Lower lobe of right lung (tissue), 2 donors: Measurements from ENCODE around the gene CDS1. TPM values are rescaled to one million over a fixed set of nuclear protein-coding genes. Genes with fewer than 3 reads are reported as not detected.
A peak's percentile ranks its signal among the peaks of the same experiment; 100 is the strongest.

Source experiments
- ATAC-seq, 2 donors: fragments of 200-7000 bp; cut with Tn5 transposase; one replicate each; pipeline ENCODE4 v1.9.1; 2020 to 2022; ENCODE audit warnings: mild to moderate bottlenecking in 2 of 2, moderate library complexity in 2 of 2
- DNase-seq: peaks from one replicate; pipeline ENCODE4 v3.0.0-alpha.2; 2020
- H3K27ac ChIP-seq: fragments of 200-600 bp; one replicate; pipeline ENCODE4 v1.8.0; 2022
- H3K27me3 ChIP-seq: fragments of 200-600 bp; one replicate; pipeline ENCODE4 v1.8.0; 2022; ENCODE audit warnings: low read depth
- H3K36me3 ChIP-seq: fragments of 200-600 bp; one replicate; pipeline ENCODE4 v1.8.0; 2022; ENCODE audit warnings: mild to moderate bottlenecking
- H3K4me1 ChIP-seq: fragments of 200-600 bp; one replicate; pipeline ENCODE4 v1.8.0; 2022
- H3K4me3 ChIP-seq: fragments of 200-600 bp; one replicate; pipeline ENCODE4 v1.8.0; 2022; ENCODE audit warnings: mild to moderate bottlenecking
- H3K9me3 ChIP-seq: fragments of 200-600 bp; one replicate; pipeline ENCODE4 v1.8.0; 2022
- intact Hi-C: fragments of 100-400 bp; cut with DNase I; formaldehyde crosslinking; loops from one replicate; pipeline ENCODE4 v1.11.0; 2022
- total RNA-seq: library from RNA; stranded (reverse); fragmentation: NEBNext Ultra II Directional; extraction: Animal tissue kit (Norgen Biotek cat#: 25700); gene quantifications from one replicate; pipeline ENCODE4 v1.2.1, GENCODE V29; 2021
- TF ChIP-seq, protein P1 (sequence below): fragments of 200-600 bp; IDR thresholded peaks from one replicate; pipeline ENCODE4 v1.8.0; 2022; ENCODE audit warnings: antibody characterized with exemption, mild to moderate bottlenecking
- donor health status: DM: no; HTN: yes; CAD: no; lungs with severe emphysema.

Gene CDS1
- total RNA-seq, 1 donor from 2014 or later = 24.4 TPM

GRCh38 chr4:84690481-84690880, 107.6 kb downstream of the CDS1 start:
- no peak for ATAC-seq
- no peaks in the 10 kb centered on the region for H3K27me3 ChIP-seq
- H3K4me3 ChIP-seq = no peak overlapping the region
- no peaks in the 10 kb centered on the region for H3K9me3 ChIP-seq
- intact Hi-C loops = no loop called here
- DNase-seq = no peak
- no peak overlapping the region for H3K27ac ChIP-seq
- TF ChIP-seq, protein P1, sequence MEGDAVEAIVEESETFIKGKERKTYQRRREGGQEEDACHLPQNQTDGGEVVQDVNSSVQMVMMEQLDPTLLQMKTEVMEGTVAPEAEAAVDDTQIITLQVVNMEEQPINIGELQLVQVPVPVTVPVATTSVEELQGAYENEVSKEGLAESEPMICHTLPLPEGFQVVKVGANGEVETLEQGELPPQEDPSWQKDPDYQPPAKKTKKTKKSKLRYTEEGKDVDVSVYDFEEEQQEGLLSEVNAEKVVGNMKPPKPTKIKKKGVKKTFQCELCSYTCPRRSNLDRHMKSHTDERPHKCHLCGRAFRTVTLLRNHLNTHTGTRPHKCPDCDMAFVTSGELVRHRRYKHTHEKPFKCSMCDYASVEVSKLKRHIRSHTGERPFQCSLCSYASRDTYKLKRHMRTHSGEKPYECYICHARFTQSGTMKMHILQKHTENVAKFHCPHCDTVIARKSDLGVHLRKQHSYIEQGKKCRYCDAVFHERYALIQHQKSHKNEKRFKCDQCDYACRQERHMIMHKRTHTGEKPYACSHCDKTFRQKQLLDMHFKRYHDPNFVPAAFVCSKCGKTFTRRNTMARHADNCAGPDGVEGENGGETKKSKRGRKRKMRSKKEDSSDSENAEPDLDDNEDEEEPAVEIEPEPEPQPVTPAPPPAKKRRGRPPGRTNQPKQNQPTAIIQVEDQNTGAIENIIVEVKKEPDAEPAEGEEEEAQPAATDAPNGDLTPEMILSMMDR = no peak
- H3K36me3 ChIP-seq = peaks cover 94% of the 10 kb centered on the region
- H3K4me1 ChIP-seq = peaks cover 10% of the 10 kb centered on the region

- intact Hi-C loops = no loop called here
- no peak overlapping the region for H3K4me3 ChIP-seq
- H3K9me3 ChIP-seq = no peaks in the 10 kb centered on the region
- no peak overlapping the region for H3K27ac ChIP-seq
- no peak for DNase-seq
- peaks cover 10% of the 10 kb centered on the region for H3K4me1 ChIP-seq
- peaks cover 98% of the 10 kb centered on the region for H3K36me3 ChIP-seq
- peak; percentile 57 to 62 for ATAC-seq
- TF ChIP-seq, protein P1 = no peak
- H3K27me3 ChIP-seq = no peaks in the 10 kb centered on the region
These were observed 108.3 kb downstream of the CDS1 start for GRCh38 chr4:84691170-84691691.

- TF ChIP-seq, protein P1 = no peak
- Histone ChIP-seq H3K36me3 (peaks cover 98% of the 10 kb centered on the region), H3K4me3 (no peak overlapping the region), H3K27ac (no peak overlapping the region), H3K27me3 (no peaks in the 10 kb centered on the region), H3K4me1 (peaks cover 10% of the 10 kb centered on the region), H3K9me3 (no peaks in the 10 kb centered on the region)
- no peak for DNase-seq
- intact Hi-C loops = no loop called here
- ATAC-seq = no peak
These were observed 108.9 kb downstream of the CDS1 start for GRCh38 chr4:84691800-84692199.

- Histone ChIP-seq H3K4me3 (no peak overlapping the region), H3K27me3 (no peaks in the 10 kb centered on the region), H3K36me3 (peaks cover 93% of the 10 kb centered on the region), H3K4me1 (no peaks in the 10 kb centered on the region), H3K27ac (no peak overlapping the region), H3K9me3 (no peaks in the 10 kb centered on the region)
- DNase-seq = no peak
- intact Hi-C loops = no loop called here
- no peak for ATAC-seq
- TF ChIP-seq, protein P1 = no peak
These were observed 114.2 kb downstream of the CDS1 start for GRCh38 chr4:84697159-84697558.

- no peaks in the 10 kb centered on the region for H3K9me3 ChIP-seq
- TF ChIP-seq, protein P1 = no peak
- DNase-seq (no peak), ATAC-seq (no peak)
- no peak overlapping the region for H3K27ac ChIP-seq
- H3K36me3 ChIP-seq = peaks cover 93% of the 10 kb centered on the region
- no peak overlapping the region for H3K4me3 ChIP-seq
- intact Hi-C loops = no loop called here
- H3K4me1 ChIP-seq = no peaks in the 10 kb centered on the region
- no peaks in the 10 kb centered on the region for H3K27me3 ChIP-seq
These were observed 114.8 kb downstream of the CDS1 start for GRCh38 chr4:84697615-84698201.
